Stomach (tissue), 9 donors: ENCODE results near the gene TEX261. TPM values are rescaled to one million over a fixed set of nuclear protein-coding genes. Genes with fewer than 3 reads are reported as not detected.

Experiments used
- DNase-seq, 2 donors: peaks; one replicate each; pipeline versions ENCODE4 v3.0.0 to v3.0.0-alpha.2; 2013 to 2019
- H3K27ac ChIP-seq, 5 donors: fragments of 200-600 bp in 4 of 5; sonication (generic) in 4 of 5; one replicate each; pipeline ENCODE4 v1.5.1; 2013 to 2019; ENCODE audit warnings: mild to moderate bottlenecking in 1 of 5, moderate library complexity in 1 of 5
- H3K27me3 ChIP-seq, 3 donors: fragments of 200-600 bp; sonication (generic); one replicate each; pipeline ENCODE4 v1.5.1; 2017 to 2019; ENCODE audit warnings: mixed run types in 1 of 3
- H3K36me3 ChIP-seq, 4 donors: fragments of 200-600 bp; sonication (generic); 1 replicate in 3 of 4; 2 replicates in 1 of 4; pipeline ENCODE4 v1.5.1; 2016 to 2019
- H3K4me1 ChIP-seq, 4 donors: fragments of 200-600 bp; sonication (generic); one replicate each; pipeline ENCODE4 v1.5.1; 2016 to 2019
- H3K4me3 ChIP-seq, 4 donors: fragments of 200-600 bp; sonication (generic) in 3 of 4; one replicate each; pipeline ENCODE4 v1.5.1; 2016 to 2019; ENCODE audit warnings: mild to moderate bottlenecking in 1 of 4
- H3K9me3 ChIP-seq, 4 donors: fragments of 200-600 bp; sonication (generic); one replicate each; pipeline ENCODE4 v1.5.1; 2016 to 2019
- CTCF ChIP-seq, 7 experiments: fragments of 450-650 bp in 4 of 7; fragments of 200-600 bp in 3 of 7; sonication (generic) in 3 of 7; IDR thresholded peaks; one replicate each; pipeline ENCODE4 v1.5.1; 2016 to 2019; ENCODE audit warnings: antibody characterized with exemption in 7 of 7, control low read depth in 2 of 7, mild to moderate bottlenecking in 1 of 7
- EP300 ChIP-seq: sonication (generic); formaldehyde crosslinking; IDR thresholded peaks from one replicate; pipeline ENCODE4 v1.6.1; 2017; ENCODE audit warnings: antibody characterized with exemption
- POLR2A ChIP-seq, 4 donors: fragments of 450-650 bp; IDR thresholded peaks; one replicate each; pipeline ENCODE4 v1.6.1; 2016; ENCODE audit warnings: antibody characterized with exemption in 4 of 4, control low read depth in 2 of 4, mild to moderate bottlenecking in 1 of 4, moderate library complexity in 1 of 4
- POLR2AphosphoS5 ChIP-seq, 3 donors: sonication (generic); formaldehyde crosslinking; IDR thresholded peaks; one replicate each; pipeline ENCODE4 v1.6.1; 2016; ENCODE audit warnings: antibody characterized with exemption in 3 of 3
- WGBS, 5 donors: extraction: QIAGEN DNeasy Blood & Tissue Kit in 3 of 5; methylation state at CpG; one replicate each; pipeline versions ENCODE4 v1.1.5 to v1.1.7; 2013 to 2018; 5-methylcytosine and 5-hydroxymethylcytosine counted together
- intact Hi-C: fragments of 100-400 bp; cut with DNase I; formaldehyde crosslinking; loops from one replicate; pipeline ENCODE4 v1.15.1; 2023; ENCODE audit warnings: low total_unique reads
- polyA plus RNA-seq, 3 donors: library from polyadenylated mRNA; stranded (reverse); fragments of 200-250 nt; gene quantifications; one replicate each; pipeline ENCODE4 v1.2.3, GENCODE V29; 2013
- total RNA-seq, 5 donors: library from RNA; depleted of rRNA; stranded (reverse); fragments of >200 nt; gene quantifications; one replicate each; pipeline versions ENCODE4 v1.1.0 to v1.2.3, GENCODE V29; 2014 to 2016
- donor health status: healthy with polysubstance abuse.
- donor health status: Bipolar disorder and iron deficiency.
- donor health status: healthy.

TEX261 gene
- total and polyA plus RNA-seq, 8 donors, result 5.2 to 39.1 (median 17.5) TPM

- no peaks in the 10 kb centered on the region for H3K36me3 ChIP-seq
- H3K27ac ChIP-seq, result no peak overlapping the region
- peaks cover 0 to 96% (median 20%) of the 10 kb centered on the region in 3 donors for H3K27me3 ChIP-seq
- DNase-seq, result peak in 1 of 2 donors; percentile 5
- no peak overlapping the region for H3K4me3 ChIP-seq
- H3K9me3 ChIP-seq, result no peaks in the 10 kb centered on the region
- intact Hi-C loops, result no loop called here
- 86 to 92% (median 89%) methylated on average over 4 to 9 of the region's 9 CpGs for WGBS, 5 donors
- TF ChIP-seq POLR2AphosphoS5 (IDR thresholded peaks at IDR 0.05) (no peak), POLR2A (IDR thresholded peaks at IDR 0.05) (no peak), EP300 (no peak), CTCF (IDR thresholded peaks at IDR 0.05) (no peak)
- no peaks in the 10 kb centered on the region for H3K4me1 ChIP-seq
Measured at GRCh38 chr2:70959271-70959761, 35.4 kb downstream of the TEX261 start.

DNA sequence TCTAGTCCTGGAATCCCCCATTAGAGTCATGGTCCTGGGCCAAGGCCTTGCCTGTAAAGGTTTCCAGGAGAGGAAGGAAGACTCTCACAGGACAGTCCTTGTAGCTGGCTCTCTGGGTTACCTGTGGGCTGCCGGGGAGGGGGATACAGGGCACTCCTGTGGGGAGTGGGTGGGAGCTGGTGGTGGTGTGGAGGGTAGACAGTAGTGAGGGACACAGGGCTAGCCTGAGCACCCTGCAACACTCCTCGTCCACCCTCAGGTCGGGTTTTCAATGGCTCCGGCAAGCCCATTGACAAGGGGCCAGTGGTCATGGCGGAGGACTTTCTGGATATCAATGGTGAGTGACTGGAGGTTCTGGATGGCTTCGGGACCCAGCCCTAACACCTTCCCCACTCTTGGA lies 35.9 kb downstream of the TEX261 start:
- H3K27ac ChIP-seq, result no peak overlapping the region
- 87 to 97% (median 94%) methylated on average over 6 of the region's 6 CpGs for WGBS, 5 donors
- no peak overlapping the region for H3K4me3 ChIP-seq
- H3K9me3 ChIP-seq, result no peaks in the 10 kb centered on the region
- peaks cover 0 to 92% (median 17%) of the 10 kb centered on the region in 3 donors for H3K27me3 ChIP-seq
- no peaks in the 10 kb centered on the region for H3K36me3 ChIP-seq
- H3K4me1 ChIP-seq, result no peaks in the 10 kb centered on the region
- DNase-seq, result peak in 1 of 2 donors; percentile 16
- intact Hi-C loops, result no loop called here
- TF ChIP-seq EP300 (no peak), POLR2AphosphoS5 (IDR thresholded peaks at IDR 0.05) (no peak), POLR2A (IDR thresholded peaks at IDR 0.05) (no peak), CTCF (IDR thresholded peaks at IDR 0.05) (no peak)

GRCh38 chr2:70957798-70958197 lies 36.9 kb downstream of the TEX261 start:
- Histone ChIP-seq H3K9me3 (no peaks in the 10 kb centered on the region), H3K4me1 (no peaks in the 10 kb centered on the region), H3K4me3 (no peak overlapping the region), H3K36me3 (no peaks in the 10 kb centered on the region), H3K27ac (no peak overlapping the region), H3K27me3 (peaks cover 0 to 86% (median 8%) of the 10 kb centered on the region in 3 donors)
- intact Hi-C loops, result no loop called here
- 38 to 59% (median 44%) methylated on average over 5 to 6 of the region's 6 CpGs for WGBS, 5 donors
- TF ChIP-seq POLR2A (IDR thresholded peaks at IDR 0.05) (no peak), CTCF (IDR thresholded peaks at IDR 0.05) (no peak), POLR2AphosphoS5 (IDR thresholded peaks at IDR 0.05) (no peak), EP300 (no peak)
- no peak for DNase-seq

DNA sequence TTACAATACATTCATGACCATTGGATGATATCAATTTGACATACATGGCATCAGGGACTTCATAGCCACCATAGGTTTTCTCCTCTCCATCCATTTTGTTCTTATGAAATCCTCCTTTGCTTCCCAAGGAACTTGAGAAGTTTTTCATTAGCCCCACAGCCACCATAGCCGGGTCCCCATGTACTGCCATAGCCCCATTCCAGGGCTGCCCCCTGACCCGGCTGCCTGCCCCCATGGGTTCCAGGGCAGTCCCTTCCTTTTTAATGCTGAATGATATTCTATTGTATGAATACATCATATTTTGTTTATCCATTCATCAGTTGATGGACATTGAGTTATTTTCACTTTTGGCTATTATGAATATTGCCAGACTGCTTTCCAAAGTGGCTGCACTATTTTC lies 38.5 kb downstream of the TEX261 start:
- no peak overlapping the region for H3K27ac ChIP-seq
- H3K9me3 ChIP-seq, result no peaks in the 10 kb centered on the region
- DNase-seq, result no peak
- 74 to 93% (median 90%) methylated on average over 2 of the region's 2 CpGs for WGBS, 5 donors
- no peak for TF ChIP-seq EP300
- TF ChIP-seq POLR2A (IDR thresholded peaks at IDR 0.05), result no peak
- no peak for TF ChIP-seq CTCF (IDR thresholded peaks at IDR 0.05)
- TF ChIP-seq POLR2AphosphoS5 (IDR thresholded peaks at IDR 0.05), result no peak
- H3K4me3 ChIP-seq, result no peak overlapping the region
- no peaks in the 10 kb centered on the region for H3K36me3 ChIP-seq
- H3K4me1 ChIP-seq, result no peaks in the 10 kb centered on the region
- H3K27me3 ChIP-seq, result peaks cover 0 to 78% (median 6%) of the 10 kb centered on the region in 3 donors
- intact Hi-C loops, result no loop called here
